CD4-positive, alpha-beta T cell treated with Interferon alpha-2 for 1 hour (primary cell): ENCODE results near the gene KCNMB1.
"Not testable (repeated sequence)": the region's sequence is repeated elsewhere in the genome, so short reads cannot be mapped to it uniquely, and the experiment has no call there.

Source experiments
- DNase-seq, 2 donors: peaks; one replicate each; pipeline ENCODE4 v3.0.0-alpha.2; 2020 to 2022

Gene KCNMB1

DNA sequence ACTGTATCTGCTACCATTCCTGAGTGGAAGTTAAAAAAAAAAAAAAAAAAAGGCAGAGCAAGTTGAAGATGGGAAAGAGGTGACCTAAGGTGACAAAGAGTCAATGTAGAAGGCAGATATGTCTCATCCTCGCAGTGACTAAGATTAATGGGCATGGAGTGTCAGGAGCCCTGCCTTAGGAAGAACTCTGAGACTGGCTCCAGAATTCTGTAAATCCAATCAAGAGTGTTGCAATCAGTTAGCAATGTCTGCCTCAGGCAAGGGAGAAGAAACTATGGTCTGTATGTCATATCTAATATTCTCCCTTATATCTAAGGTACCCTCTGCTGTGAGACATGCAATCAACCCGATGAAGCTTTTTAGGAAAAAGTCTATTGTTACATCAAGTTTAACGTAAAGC is 24.7 kb upstream of the KCNMB1 start:
- no peak for DNase-seq

DNA sequence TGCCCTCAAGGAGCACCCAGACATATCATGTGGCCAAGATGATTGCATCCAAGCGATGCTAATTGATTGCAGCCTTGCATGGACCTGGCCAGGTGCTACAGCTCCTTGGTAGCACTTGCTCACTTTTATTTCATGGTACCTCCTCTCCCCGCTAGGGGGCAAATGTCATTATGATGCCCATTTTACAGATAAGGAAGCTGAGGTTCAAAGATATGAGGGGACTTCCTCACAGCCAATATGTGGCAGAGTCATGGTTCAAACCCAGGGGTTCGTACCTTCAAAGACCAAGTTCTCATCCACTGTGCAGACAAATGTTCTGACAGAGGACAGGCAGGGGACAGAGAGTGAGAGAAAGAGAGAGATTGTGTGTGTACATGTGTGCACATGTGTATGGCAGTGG is 21.9 kb upstream of the KCNMB1 start:
- DNase-seq, result peak in 1 of 2 donors; percentile 47

DNA sequence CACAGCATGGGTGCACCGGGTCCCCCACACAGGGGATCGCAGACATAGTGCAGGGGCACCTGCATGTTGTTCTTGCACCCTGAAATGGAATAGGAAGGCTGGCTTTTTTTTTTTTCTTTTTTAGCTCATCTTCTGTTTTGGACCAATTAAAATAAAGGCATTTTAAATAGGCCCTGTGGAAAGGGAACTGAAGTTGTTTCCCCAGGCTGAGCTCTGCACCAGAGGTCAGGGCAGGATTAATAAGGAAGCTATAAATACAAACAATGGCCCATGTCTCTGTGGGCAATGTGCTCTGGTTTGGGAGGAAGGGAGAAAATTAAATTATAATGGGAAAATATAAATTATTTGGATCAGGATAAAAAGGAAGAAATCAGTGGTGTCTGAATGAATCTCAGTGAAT is 21.2 kb upstream of the KCNMB1 start:
- no peak for DNase-seq

DNA sequence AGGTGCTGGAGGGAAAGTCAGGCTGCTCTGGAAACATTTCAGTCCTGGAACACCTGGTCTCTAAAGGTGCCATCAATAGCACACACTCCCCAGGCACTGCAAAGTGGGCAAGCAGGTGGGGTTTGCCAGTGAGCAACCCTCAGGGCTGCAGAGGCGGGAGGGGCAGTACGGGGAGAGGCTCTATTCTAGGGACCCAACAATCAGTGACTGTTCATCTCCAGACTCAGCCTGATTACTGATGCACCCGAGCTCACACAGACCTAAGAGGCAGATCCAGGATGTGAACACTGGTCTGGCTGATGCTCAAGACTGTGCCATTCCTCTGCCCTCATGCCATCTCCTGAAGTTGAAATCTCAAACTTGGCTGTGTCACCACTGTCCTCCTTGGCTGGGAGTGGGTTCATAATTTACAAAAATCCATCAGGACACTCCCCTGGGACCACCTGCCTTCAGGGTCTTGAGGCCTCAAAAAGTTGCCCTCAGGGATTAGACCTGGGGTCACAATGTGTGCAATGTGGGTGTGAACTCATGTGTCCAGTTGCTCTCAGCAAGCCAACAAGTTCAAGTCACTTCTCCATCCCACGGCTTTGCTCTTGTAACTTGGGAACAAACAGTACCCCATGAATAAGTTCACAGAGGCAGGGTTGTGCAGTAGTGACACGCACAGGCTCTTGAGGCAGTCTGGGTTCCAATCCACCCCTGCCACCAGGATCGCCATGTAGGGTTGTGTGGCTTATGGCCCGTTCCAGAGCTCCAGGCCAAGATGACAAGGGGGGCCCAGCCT is 19.9 kb upstream of the KCNMB1 start:
- DNase-seq, result no peak

DNA sequence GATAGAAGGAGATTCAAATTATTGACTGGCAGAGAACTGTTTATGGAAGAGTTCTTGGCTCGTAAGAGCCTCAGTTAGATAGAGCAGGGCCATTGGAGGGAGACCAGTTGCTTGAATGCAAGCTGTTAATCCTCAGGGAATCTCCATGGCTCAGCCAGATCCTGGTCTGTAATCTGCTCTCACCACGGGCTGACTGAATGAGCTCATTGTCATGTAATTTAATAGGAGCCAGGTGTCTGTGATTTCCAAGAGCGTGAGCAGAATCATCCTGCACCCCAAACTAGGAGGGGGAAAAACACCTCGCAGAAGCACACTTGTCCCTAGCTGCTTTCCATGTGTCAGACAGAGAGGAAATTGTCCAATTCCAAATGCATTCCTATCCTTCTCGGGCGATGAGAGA is 19.1 kb upstream of the KCNMB1 start:
- DNase-seq, result no peak

DNA sequence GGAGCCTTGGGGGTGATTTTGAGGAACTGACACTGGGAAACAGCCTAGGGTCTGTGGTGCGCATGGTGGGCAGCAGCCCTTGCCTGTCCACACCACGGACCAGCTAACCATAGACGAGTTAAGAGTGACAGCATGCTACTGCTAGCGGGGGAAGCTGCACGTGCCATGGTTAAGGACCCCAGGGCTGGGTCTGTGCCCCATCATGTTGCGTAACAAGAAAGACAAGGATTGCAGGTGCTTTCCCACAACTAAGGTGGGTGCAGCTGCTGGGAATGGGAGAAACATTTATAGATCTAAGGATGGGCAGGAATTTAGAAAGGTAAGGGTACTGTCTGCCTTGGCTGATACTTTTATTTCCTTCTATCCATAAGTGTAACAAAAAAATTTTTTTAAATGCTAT is 17.9 kb upstream of the KCNMB1 start:
- DNase-seq, result no peak

DNA sequence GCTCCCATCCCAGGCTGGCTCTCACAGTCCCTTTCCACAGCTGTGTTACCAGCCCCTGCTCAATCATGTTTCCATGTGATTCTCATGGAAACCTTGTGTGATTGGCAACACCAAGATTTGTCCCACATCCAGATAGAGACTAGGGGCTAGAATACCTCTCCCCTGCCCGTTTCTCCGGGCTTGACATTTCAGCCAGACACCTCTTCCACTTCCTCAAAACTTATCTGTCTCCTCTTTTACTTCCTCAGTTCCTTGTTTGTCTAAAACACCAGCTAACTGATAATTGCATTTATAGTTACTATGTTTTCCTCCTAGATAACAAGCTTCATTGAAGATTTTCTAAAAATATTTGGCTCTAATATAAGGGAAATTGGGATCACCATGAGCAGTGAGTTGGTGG is 16.6 kb upstream of the KCNMB1 start:
- no peak for DNase-seq

DNA sequence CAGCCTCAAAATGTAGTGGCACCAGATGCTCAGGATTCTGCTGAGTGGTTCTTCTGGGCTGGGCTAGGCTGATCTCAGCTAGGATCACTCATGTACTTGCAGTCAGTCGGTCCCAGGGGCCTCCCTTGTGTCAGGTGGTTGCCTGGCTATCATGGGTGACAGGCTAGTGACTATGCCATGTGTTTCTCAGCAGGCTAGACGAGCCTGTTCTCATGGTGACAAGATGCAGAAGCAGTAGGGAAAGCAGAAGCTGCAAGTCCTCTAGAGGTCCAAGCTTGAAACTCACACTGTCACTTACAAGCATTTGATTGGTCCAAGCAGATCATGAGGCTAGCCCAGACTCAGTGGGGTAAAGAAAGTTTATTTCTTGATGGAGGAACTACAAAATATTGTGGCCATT is 15.2 kb upstream of the KCNMB1 start:
- peak; percentile 6 to 72 for DNase-seq

DNA sequence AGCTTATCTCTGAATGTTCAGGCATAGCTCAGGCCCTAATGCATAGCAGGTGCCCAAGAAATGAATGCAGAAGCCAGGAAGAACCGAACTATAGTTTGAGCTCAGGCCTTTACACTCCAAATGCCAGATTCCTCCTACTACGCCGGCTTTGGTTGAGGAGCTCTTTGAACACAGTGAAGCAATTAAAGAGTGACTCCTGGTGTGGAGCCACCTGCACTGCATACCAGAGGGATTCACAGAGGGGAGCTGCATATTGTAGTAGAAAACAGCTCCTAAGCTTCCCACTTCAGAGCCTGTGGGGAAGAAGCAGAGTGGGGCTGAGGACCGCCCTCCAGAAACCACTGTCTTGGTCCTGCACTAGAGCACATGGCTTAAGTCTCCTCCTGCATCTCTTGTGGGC is 14.5 kb upstream of the KCNMB1 start:
- DNase-seq, result no peak

DNA sequence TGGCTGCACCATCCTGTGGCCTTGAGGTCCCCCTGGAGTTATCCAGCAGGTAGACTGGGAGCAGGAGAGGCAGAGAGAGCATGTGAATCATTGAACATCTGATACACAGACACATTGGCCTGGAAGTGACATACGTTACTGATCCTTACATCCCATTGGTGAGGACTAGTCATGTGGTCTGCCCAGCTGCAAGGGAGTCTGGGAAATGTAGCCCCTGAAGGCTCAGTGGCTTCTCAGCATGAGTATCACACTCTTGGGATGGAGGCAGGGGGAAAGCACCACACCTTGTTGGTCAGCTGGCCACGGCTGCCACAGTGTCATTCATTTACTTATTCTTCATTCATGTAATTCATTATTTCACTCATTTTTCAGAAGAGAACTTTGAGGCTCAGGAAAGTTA is 13.3 kb upstream of the KCNMB1 start:
- no peak for DNase-seq

DNA sequence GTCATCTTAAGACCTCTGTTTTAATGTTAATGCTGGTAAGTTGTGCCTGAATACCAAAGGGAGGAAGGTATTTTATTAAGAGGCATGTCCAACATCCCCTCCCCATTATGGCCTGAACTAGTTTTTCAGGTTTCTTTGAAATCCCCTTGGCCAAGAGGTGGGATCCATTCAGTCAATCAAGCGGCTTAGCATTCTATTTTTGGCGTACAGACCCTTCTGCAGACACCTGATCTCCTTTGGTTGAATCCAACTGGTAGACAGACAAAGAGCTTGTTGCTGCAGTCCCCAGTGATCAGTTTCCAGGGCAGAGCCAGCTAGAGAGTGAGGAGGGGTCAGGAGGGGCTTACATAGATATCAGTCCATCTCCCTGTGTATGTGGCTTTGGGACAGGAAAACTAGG is 7.9 kb upstream of the KCNMB1 start:
- no peak for DNase-seq

DNA sequence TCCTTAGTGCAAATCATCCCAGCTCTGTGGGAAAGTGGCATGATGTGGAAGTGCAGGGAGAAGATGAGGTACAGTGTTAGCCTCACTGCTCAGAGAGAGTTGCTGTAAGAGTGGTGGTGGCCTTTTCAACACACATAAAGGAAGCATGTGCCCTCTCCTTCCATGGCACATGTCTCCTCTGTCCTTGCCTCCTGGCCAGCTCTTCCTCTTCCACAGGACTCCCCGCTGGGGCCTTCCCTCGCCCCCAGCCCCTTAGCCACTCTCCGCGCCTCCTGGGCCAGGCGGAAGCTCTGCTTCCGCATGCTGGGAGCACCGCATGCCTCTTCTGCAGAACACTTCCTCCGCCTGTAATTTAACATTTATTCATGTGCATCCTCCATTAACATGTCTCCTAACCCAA is 4.8 kb upstream of the KCNMB1 start:
- DNase-seq, result peak in 1 of 2 donors; percentile 3

DNA sequence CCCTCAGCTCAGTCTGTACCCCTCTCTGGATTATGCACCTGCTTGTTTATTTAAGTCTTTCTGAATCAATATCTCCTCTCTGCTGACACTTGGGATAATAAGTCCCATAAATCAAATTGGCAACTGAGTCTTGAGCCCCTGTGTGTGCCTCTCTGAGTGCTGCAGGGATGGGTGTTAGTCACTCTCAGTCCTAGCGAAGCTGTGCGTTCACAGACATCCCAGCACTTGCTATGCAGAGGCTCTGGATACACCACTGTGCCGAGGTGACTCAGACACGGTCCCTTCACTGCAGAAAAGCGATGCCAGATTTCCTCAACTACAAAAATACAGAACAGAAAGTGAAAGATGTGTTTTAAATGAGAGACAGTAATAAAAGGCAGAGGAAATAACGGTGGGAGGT is 4.1 kb upstream of the KCNMB1 start:
- peak; percentile 20 to 36 for DNase-seq

DNA sequence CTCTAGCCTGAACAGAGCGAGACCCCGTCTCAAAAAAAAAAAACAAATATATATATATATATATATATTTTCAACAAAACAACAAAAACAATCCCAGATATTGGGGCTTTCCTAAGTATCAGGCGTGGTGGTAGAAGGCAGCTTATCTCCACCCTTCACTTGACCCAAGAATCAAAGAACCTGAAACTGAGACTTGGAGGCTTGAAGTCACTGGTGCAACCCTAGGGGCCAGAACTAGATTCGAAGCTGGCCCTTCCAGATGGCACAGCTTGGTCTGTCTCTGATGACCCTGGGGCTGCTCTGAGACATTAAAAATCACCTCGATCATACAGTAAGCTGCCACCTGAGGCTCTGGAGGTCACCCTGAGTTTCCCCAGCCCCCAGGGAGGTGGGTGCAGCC is 1.3 kb upstream of the KCNMB1 start:
- DNase-seq, result no peak

DNA sequence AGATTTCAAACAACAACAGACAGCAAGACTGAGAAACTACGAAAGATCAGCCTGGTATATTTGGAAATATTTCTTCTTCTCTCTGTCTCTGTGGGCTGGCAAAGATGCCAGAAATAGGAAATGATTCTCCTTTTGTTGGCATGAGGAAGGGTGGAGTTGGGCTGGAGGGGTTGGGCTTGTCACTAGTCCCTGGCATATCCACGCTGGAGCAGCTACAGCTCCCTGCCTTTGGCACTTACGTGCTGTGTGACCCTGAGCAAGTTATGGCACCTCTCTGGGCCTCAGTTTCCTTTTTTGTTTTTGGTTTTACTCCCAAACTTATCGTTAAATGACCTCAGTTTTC is 354 bp upstream of the KCNMB1 start:
- DNase-seq, result no peak

DNA sequence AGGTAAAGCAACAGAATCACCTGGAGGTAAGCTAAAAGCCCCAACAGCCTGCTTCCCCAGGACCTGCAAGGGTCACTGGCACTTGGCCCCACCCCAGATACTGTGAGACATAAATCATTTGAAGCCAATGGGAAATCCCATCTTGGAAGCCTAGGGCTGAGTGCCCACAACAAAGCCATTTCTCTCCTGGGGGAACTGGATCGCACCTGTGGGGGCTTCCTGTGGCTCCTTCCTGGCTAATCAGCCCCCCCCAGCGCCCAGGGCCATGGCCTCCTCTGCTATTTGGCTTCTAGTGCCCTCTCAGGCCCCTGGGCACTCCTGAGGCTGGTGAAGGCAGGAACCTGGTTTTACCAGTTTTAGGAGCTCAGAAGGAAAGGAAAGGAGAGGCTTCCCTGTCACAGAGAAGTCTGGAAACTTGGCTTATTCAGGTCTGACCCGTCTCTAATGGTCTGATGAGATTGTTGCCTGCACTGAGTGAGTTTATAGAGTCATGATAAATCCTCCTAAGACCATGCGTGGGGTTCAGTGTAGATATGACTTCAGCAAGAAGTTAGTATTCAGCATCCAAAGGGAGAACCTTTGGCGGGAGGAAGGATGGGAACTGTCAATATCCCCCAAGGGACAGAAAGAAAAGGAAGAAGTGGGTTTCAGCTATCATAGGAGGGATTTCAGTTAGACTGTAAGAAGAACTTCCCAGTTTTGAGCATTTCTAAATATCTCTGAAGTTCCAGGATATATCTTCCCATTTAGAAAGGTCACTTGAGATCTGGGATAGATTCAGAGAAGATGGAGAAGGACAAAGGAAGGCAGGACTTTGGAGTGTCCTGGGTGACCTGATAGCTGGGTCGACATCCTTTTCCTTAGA is 1.2 kb downstream of the KCNMB1 start:
- DNase-seq, result no peak

DNA sequence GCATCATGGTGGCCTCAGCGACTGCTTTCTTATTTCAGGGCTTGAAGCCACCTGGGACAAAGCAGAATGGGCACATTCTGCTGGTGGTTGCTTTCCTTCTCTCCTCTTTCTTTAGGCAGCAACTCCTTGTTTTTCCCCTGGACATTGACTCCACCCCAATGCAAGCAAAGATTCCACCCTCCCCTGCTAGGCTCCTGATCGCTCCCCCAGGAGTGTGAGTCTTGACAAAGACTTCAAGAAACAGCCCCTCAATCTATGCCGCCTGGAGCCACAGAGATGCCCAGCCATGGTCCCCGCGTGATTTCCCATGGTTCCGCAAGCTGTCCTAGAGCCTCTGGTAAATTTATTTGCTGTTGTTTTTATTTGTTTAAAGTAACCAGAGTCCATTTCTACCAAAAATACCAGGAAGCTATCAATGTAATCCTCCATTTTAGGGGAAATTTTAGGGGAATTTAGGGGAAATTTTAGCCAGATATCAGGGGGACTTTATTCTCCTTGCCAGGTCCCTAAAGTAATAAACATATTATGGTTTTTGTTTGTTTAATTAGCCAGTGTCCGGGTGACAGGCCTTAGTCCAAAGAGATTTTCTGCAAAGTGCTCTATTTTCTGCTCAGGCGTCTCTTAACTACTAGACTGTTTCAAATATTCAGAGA is 2.3 kb downstream of the KCNMB1 start:
- DNase-seq, result no peak

DNA sequence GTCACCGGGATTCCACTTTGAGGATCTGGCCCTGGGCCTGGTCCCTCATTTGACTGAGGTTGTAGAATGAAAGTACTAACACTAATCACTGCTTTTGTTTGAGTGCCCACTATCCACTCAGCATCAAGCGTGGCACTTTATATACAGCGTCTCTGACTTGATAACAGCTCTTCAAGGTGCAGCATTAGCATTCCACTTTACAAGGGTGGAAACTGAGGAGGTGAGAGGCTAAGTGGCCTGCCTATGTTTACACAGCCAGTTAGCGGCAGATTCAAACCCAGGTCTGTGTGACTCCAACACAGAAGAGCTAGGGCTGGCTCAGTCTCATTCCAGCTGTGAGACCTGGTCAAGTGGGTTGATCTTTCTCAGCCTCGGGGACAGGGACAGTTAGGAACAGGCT is 5.9 kb downstream of the KCNMB1 start:
- DNase-seq, result no peak

DNA sequence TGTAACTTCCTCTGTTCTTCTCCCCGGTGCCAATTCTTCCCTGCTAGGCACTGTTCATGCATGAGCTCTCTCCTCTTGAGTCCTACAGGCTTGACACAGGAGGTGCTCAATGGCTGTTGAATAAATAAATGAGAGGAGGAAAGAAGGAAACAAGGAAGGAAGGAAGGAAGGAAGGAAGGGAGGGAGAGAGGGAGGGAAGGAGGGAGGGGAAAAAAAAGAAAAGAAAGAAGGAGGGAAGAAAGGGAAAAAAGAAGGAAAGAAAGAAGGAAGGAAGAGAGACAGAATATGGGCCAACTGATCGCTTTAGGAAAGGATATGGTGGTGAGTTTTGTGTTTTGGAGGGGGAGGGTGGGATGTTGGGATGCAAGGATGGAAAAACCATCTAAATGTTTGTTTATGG is 6.4 kb downstream of the KCNMB1 start:
- DNase-seq, result no peak

DNA sequence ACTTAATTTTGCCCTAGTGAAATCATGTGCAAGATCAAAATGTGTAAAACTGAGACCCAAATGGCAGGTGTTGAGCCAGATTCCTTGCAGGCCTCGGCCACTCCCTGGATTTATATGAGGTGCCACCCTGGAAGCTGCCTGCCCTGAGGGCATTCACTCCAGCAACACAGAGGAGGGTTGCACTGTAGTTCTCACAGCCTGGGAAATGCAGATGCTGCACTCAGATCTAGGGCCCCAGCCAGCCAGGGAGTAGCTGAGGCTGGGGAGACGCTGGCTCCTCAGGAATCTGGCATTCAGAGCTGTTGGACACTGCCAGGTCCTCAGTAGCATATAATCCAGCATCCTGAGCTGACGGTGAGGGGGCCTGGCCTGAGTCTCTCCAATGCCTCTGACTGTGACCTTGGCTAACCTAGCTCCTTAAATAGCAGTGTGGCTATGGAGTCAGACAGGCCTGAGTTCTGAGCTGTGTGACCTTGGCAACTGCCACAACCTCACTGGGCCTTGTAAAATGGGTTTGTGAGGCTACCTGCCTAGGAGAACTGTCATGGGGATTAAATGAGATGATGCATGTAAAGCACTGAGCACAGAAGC is 8.7 kb downstream of the KCNMB1 start:
- DNase-seq, result no peak

DNA sequence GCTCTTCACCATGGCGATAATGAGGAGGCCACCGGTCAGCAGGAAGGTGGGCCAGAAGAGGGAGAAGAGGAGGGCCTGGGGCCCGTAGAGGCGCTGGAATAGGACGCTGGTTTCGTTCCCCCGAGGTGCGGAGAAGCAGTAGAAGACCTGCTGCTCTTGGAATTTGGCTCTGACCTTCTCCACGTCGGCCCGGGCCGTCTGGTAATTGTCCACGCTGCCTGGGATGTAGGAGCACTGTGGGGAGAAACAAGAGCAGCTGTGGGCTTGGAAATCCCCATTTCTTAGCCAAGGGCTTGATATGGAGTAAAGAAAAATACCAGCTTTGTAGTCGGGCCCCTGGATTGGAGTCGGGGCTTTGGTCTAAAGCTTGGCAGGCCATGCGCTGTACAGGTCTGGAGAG is 10.4 kb downstream of the KCNMB1 start:
- DNase-seq, result no peak

DNA sequence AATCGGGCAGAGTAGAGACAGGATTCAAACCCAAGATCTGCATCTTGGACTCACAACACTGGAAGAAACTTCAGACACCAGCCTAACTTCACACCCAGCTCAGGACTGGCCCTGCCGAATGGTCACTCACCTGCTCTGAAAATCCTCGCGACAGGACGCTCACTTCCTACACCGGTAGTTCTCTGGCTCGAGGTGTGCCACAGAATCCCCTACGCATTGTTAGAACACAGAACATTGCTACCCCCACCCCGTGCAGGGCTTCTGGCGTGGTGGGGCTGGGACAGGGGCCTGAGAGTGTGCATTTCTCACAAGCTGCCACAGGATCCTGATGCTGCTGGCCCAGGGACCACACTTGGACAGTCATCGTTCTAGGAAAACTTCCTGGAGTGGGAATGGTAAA is 12.1 kb downstream of the KCNMB1 start:
- DNase-seq, result no peak

DNA sequence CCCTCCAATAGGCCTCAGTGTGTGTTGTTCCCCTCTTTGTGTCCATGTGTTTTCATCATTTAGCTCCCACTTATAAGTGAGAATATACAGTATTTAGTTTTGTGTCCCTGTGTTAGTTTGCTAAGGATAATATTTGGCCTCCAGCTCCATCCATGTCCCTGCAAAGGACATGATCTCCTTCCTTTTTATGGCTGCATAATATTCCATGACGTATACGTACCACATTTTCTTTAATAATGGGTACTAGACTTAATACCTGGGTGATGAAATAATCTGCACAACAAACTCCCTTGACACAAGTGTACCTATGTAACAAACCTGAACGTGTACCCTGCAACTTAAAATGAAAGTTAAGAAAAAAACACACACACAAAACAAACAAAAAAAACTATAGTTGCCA is 12.6 kb downstream of the KCNMB1 start:
- not testable (repeated sequence) for DNase-seq

DNA sequence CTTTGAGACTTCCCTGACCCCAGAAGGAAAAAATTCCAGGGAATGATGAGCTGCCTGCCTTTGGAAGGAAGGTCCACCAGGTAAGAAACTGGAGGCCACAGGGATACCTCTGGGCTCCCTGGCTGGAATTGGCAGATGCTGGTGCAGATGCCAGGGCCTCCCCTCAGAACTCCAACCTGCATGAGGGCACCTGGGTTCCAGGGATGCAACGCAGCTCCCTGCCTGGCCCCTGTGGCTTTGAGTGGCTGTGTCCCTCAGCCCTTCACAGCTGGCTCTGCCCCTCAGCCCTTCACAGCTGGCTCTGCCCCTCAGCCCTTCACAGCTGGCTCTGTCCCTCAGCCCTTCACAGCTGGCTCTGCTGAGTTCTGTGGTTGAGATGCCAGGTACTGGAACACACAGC is 13.9 kb downstream of the KCNMB1 start:
- DNase-seq, result no peak
